ENCODE results near the gene BRPF1. TPM values are rescaled to one million over a fixed set of nuclear protein-coding genes. Genes with fewer than 3 reads are reported as not detected.

Gene BRPF1
- total RNA-seq, 4 donors from 2014 or later = 19.4 to 36.6 (median 20.3) TPM

- Histone ChIP-seq H3K4me3 (replicated peaks in 1 of 3) (no peak overlapping the region), H3K27me3 (no peaks in the 10 kb centered on the region), H3K9me3 (no peaks in the 10 kb centered on the region), H3K27ac (peak overlapping the region in 1 of 3 donors; percentile 40), H3K4me1 (peaks cover 9 to 23% of the 10 kb centered on the region in 2 donors), H3K36me3 (peaks cover 28 to 34% of the 10 kb centered on the region in 2 donors)
- TF ChIP-seq, protein P1, sequence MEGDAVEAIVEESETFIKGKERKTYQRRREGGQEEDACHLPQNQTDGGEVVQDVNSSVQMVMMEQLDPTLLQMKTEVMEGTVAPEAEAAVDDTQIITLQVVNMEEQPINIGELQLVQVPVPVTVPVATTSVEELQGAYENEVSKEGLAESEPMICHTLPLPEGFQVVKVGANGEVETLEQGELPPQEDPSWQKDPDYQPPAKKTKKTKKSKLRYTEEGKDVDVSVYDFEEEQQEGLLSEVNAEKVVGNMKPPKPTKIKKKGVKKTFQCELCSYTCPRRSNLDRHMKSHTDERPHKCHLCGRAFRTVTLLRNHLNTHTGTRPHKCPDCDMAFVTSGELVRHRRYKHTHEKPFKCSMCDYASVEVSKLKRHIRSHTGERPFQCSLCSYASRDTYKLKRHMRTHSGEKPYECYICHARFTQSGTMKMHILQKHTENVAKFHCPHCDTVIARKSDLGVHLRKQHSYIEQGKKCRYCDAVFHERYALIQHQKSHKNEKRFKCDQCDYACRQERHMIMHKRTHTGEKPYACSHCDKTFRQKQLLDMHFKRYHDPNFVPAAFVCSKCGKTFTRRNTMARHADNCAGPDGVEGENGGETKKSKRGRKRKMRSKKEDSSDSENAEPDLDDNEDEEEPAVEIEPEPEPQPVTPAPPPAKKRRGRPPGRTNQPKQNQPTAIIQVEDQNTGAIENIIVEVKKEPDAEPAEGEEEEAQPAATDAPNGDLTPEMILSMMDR (IDR thresholded peaks at IDR 0.05) = no peak
- no peak for TF ChIP-seq POLR2A (IDR thresholded peaks at IDR 0.05)
- intact Hi-C loops (cut with DNase I) = no loop called here
- DNase-seq = no peak
- WGBS, 2 donors = 50 to 72% methylated on average over 6 to 8 of the region's 8 CpGs
These were observed 23.1 kb downstream of the BRPF1 start for GRCh38 chr3:9754678-9755077.

DNA sequence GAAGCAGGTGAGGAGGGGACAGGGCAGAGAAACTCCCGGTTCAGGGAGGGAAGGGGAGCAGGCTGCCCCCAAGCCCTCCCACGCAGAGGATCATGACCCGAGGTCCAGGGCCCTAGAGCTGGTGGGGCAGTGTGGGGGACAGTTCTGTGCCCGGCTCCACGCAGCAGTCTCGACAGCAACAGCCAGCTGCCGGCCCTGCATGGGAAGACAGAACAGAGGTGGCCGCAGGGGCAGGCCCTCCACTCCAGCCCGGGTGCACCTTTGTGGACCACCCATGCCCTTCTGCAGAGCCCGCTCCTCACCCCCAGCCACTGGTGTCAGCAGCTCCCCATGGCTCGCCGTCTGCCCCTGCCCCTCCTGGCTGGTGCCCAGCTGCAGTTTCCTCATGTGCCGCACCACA, 25.9 kb downstream of the BRPF1 start:
- Histone ChIP-seq H3K27me3 (no peaks in the 10 kb centered on the region), H3K4me1 (peaks cover 0 to 7% of the 10 kb centered on the region in 2 donors), H3K36me3 (peaks cover 28 to 37% of the 10 kb centered on the region in 2 donors), H3K9me3 (no peaks in the 10 kb centered on the region), H3K4me3 (replicated peaks in 1 of 3) (no peak overlapping the region), H3K27ac (no peak overlapping the region)
- no peak for DNase-seq
- intact Hi-C loops (cut with DNase I) = no loop called here
- 93% methylated on average over 11 of the region's 13 CpGs for WGBS, 2 donors
- TF ChIP-seq POLR2A (IDR thresholded peaks at IDR 0.05) = no peak
- TF ChIP-seq, protein P1 (IDR thresholded peaks at IDR 0.05) = no peak

GRCh38 chr3:9760779-9761505, 29.4 kb downstream of the BRPF1 start:
- intact Hi-C loops (cut with DNase I) = no loop called here
- H3K27me3 ChIP-seq = no peaks in the 10 kb centered on the region
- no peak for TF ChIP-seq POLR2A (IDR thresholded peaks at IDR 0.05)
- TF ChIP-seq, protein P1 (IDR thresholded peaks at IDR 0.05) = no peak
- H3K9me3 ChIP-seq = no peaks in the 10 kb centered on the region
- DNase-seq = no peak
- H3K4me1 ChIP-seq = peaks cover 0 to 5% of the 10 kb centered on the region in 2 donors
- peaks cover 21 to 34% of the 10 kb centered on the region in 2 donors for H3K36me3 ChIP-seq
- H3K4me3 ChIP-seq (replicated peaks in 1 of 3) = no peak overlapping the region
- H3K27ac ChIP-seq = no peak overlapping the region
- WGBS, 2 donors = 95 to 96% methylated on average over 10 of the region's 10 CpGs

GRCh38 chr3:9761919-9762318, 30.4 kb downstream of the BRPF1 start:
- no peaks in the 10 kb centered on the region for H3K27me3 ChIP-seq
- DNase-seq = no peak
- no peak overlapping the region for H3K27ac ChIP-seq
- no peaks in the 10 kb centered on the region for H3K9me3 ChIP-seq
- H3K36me3 ChIP-seq = peaks cover 17 to 27% of the 10 kb centered on the region in 2 donors
- peaks cover 4 to 11% of the 10 kb centered on the region in 2 donors for H3K4me1 ChIP-seq
- H3K4me3 ChIP-seq (replicated peaks in 1 of 3) = no peak overlapping the region
- WGBS, 2 donors = 94 to 98% methylated on average over 5 of the region's 5 CpGs
- intact Hi-C loops (cut with DNase I) = no loop called here
- TF ChIP-seq, protein P1 (IDR thresholded peaks at IDR 0.05) = no peak
- TF ChIP-seq POLR2A (IDR thresholded peaks at IDR 0.05) = no peak

- no peak for DNase-seq
- no peak for TF ChIP-seq POLR2A (IDR thresholded peaks at IDR 0.05)
- TF ChIP-seq, protein P1 (IDR thresholded peaks at IDR 0.05) = no peak
- H3K9me3 ChIP-seq = no peaks in the 10 kb centered on the region
- H3K4me1 ChIP-seq = peaks cover 6 to 19% of the 10 kb centered on the region in 2 donors
- 89 to 90% methylated on average over 7 to 8 of the region's 8 CpGs for WGBS, 2 donors
- H3K4me3 ChIP-seq (replicated peaks in 1 of 3) = no peak overlapping the region
- H3K27me3 ChIP-seq = no peaks in the 10 kb centered on the region
- H3K36me3 ChIP-seq = peaks cover 10 to 18% of the 10 kb centered on the region in 2 donors
- intact Hi-C loops (cut with DNase I) = no loop called here
- H3K27ac ChIP-seq = no peak overlapping the region
These were observed 31.3 kb downstream of the BRPF1 start for GRCh38 chr3:9762871-9763270.
